ENCODE results near the gene CCL14. TPM values are rescaled to one million over a fixed set of nuclear protein-coding genes. Genes with fewer than 3 reads are reported as not detected.
"Not testable (repeated sequence)": the region's sequence is repeated elsewhere in the genome, so short reads cannot be mapped to it uniquely, and the experiment has no call there.

Gene CCL14
- total RNA-seq, 1 donor from 2014 or later: 110 TPM

GRCh38 chr17:36024106-36024869 is 37.8 kb upstream of the CCL14 start:
- no peak overlapping the region for H3K27ac ChIP-seq
- no peaks in the 10 kb centered on the region for H3K9me3 ChIP-seq
- H3K4me3 ChIP-seq: no peak overlapping the region
- intact Hi-C loops (cut with DNase I): no loop called here
- H3K27me3 ChIP-seq: no peaks in the 10 kb centered on the region
- no peaks in the 10 kb centered on the region for H3K4me1 ChIP-seq
- H3K36me3 ChIP-seq: no peaks in the 10 kb centered on the region
- TF ChIP-seq CTCF (IDR thresholded peaks at IDR 0.05): no peak
- DNase-seq: no peak
- no peak for ATAC-seq

GRCh38 chr17:36019423-36019822 is 32.9 kb upstream of the CCL14 start:
- Histone ChIP-seq H3K4me1 (no peaks in the 10 kb centered on the region), H3K27ac (no peak overlapping the region), H3K4me3 (no peak overlapping the region), H3K27me3 (no peaks in the 10 kb centered on the region), H3K9me3 (no peaks in the 10 kb centered on the region), H3K36me3 (no peaks in the 10 kb centered on the region)
- no peak for DNase-seq
- intact Hi-C loops (cut with DNase I): no loop called here
- no peak for ATAC-seq
- TF ChIP-seq CTCF (IDR thresholded peaks at IDR 0.05): no peak

- TF ChIP-seq CTCF (IDR thresholded peaks at IDR 0.05): no peak
- H3K27ac ChIP-seq: no peak within 1 kb of the TSS
Measured at GRCh38 chr17:36017799-36018198, 31.3 kb upstream of the CCL14 start, which contains the start of gene CCL23. CCL23 (minus strand) TSS chr17:36017972; CDS start chr17:36017897, 75 bp downstream.

GRCh38 chr17:36016555-36016954 is 30.0 kb upstream of the CCL14 start:
- DNase-seq: no peak
- Histone ChIP-seq H3K27me3 (no peaks in the 10 kb centered on the region), H3K36me3 (no peaks in the 10 kb centered on the region), H3K4me3 (no peak overlapping the region), H3K27ac (no peak overlapping the region), H3K4me1 (no peaks in the 10 kb centered on the region), H3K9me3 (no peaks in the 10 kb centered on the region)
- no peak for ATAC-seq
- no peak for TF ChIP-seq CTCF (IDR thresholded peaks at IDR 0.05)
- intact Hi-C loops (cut with DNase I): no loop called here

More at GRCh38 chr17:36017799-36018198, 31.3 kb upstream of the CCL14 start, which contains the start of gene CCL23:
- H3K36me3 ChIP-seq: no peaks in the 10 kb centered on the region
- DNase-seq: no peak
- ATAC-seq: peak; percentile 70
- no peak within 1 kb of the TSS for H3K4me3 ChIP-seq
- no peaks in the 10 kb centered on the region for H3K27me3 ChIP-seq
- H3K9me3 ChIP-seq: no peaks in the 10 kb centered on the region
- no peaks in the 10 kb centered on the region for H3K4me1 ChIP-seq
- intact Hi-C loops (cut with DNase I): no loop called here

- H3K27me3 ChIP-seq; H3K4me1 ChIP-seq; H3K27ac ChIP-seq; DNase-seq; H3K9me3 ChIP-seq; H3K4me3 ChIP-seq; intact Hi-C loops (cut with DNase I); ATAC-seq; H3K36me3 ChIP-seq: not testable (repeated sequence)
Measured at GRCh38 chr17:36015895-36016294, 29.4 kb upstream of the CCL14 start.

- TF ChIP-seq CTCF (IDR thresholded peaks at IDR 0.05): no peak
- no peak overlapping the region for H3K4me3 ChIP-seq
- H3K4me1 ChIP-seq: no peaks in the 10 kb centered on the region
- H3K9me3 ChIP-seq: no peaks in the 10 kb centered on the region
- H3K27me3 ChIP-seq: no peaks in the 10 kb centered on the region
- no peaks in the 10 kb centered on the region for H3K36me3 ChIP-seq
- H3K27ac ChIP-seq: no peak overlapping the region
- DNase-seq (no peak), ATAC-seq (no peak)
- intact Hi-C loops (cut with DNase I): no loop called here
Measured at GRCh38 chr17:36014946-36015345, 28.4 kb upstream of the CCL14 start.
